GM18858 (cell line): ENCODE results near the gene STK33.

ENCODE experiments used
- ATAC-seq: cut with Tn5 transposase; IDR thresholded peaks from one replicate; pipeline ENCODE4 v1.9.1; 2021; ENCODE audit not compliant: unreplicated experiment

Gene STK33

DNA sequence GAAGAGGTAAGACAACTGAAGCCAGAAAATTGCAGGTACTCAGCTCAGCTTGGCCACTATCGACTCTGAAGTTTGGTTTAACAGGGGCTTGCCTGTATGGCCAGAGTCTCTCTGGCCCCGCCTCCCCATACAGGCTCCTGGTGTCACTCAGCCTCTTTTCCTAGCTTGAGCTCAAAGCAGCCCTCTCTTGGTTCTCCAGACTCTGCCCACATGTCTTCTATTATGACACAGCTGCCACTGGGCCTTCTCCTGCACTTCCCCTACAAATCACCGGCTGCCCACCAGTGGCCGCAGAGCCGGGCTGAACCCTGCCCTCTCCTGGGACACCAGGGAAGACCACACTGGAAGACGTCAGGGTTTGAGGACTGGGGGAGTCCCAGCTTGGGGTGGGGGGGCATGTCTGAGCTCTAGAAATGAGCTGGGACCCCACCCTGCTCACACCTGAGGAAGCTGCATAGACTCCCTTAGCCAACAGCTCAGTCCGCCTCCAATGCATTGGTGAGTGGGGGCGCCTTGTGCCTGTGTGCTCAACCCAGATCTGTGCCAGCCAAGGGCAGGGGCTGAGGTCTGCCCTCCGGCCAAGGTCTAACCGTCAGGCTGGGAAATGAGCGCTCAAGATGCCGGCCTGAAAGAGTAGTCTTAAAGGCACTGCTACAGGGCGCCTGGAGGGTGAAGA, 236.0 kb downstream of the STK33 start:
- no peak for ATAC-seq

DNA sequence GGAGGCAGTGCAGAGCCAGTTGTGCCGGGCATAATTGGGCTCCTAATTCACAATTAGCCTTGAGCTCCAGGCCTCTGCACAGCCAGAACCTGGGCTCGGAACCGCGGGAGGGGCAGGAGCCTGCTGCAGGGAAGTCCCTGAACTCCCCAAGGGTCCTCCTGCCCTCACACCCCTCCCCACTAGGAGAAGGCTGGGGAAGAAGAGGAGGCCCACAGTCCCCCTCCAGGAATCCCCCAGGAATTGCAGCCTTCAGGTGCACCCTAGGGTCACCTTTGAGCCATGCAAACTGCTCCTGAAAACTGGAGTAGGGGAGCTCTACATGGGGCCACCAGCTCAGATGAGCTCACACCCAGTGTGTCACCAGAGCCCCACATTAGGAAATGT, 236.5 kb downstream of the STK33 start:
- no peak for ATAC-seq

DNA sequence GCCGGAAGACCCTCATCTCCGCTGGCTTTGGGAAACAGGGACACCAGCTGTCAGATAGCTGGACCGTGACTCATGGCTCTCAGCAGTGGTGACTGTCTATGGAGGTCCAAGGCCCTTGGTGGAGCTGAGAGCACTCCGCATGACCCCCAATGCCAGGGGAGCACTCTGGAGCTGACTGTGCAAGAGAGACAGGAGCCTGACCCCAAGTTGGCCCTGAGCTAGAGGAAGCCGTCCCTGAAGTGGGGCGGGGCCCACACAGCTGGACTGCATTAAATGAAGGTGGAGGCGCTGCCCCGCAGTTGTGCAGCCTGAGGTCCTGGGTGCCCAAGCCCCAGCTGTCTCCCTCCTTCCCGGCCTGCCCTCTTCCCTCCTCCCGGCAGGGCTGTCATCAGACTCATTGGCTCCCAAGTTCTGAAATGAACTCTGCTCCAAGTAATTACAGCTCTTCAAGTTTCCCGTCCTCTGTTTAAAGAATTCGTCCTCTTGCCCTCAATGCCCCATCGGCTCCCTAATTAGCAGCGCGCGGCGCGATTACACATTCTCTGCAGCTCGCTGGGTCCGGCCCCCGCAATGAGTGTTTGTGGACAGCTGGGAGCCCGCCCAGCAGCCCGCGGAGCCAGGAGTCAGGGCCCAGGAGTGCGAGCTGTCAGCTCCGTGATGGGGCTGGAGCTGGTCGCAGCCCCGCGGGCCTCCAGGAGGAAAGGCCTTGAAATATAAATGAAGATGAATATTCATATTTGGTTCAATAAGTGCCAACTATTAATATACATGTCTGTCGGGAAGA, 237.1 kb downstream of the STK33 start:
- no peak for ATAC-seq

DNA sequence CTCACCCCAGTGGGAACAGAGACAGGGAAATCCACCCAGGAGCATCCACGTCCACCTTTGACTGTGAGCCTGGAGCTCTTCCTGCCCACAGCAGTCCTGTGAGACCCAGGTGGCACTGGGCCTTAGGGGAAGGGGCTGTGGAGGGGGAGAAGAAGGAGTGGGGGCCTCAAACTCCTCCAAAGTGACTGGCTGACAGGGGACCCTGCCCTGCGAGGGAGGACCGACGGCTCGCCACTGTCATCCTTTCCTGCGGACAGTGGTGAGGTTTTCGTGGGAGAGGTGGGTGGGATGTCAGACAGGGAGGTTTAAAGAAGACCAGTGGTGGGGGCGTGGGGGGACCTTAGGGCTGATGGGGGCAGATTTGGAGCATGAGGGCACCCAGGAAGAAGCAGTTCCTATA, 237.8 kb downstream of the STK33 start:
- ATAC-seq, result no peak

DNA sequence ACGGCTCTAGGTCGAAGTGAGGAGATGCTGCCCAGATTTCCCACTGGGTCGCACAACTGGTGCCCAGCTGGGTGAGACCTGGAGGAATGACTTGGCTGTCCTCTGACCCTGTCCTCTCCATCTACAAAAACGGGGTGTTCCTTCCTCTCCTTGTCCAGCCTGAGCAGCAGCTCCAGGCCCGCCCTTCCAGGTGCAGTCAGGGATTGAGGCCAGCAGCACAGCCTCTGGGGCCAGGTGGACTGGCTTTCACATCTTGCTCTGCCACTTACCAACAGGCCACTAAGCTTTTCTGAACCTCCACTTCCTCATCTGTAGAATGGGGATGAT, 238.6 kb downstream of the STK33 start:
- ATAC-seq, result no peak

DNA sequence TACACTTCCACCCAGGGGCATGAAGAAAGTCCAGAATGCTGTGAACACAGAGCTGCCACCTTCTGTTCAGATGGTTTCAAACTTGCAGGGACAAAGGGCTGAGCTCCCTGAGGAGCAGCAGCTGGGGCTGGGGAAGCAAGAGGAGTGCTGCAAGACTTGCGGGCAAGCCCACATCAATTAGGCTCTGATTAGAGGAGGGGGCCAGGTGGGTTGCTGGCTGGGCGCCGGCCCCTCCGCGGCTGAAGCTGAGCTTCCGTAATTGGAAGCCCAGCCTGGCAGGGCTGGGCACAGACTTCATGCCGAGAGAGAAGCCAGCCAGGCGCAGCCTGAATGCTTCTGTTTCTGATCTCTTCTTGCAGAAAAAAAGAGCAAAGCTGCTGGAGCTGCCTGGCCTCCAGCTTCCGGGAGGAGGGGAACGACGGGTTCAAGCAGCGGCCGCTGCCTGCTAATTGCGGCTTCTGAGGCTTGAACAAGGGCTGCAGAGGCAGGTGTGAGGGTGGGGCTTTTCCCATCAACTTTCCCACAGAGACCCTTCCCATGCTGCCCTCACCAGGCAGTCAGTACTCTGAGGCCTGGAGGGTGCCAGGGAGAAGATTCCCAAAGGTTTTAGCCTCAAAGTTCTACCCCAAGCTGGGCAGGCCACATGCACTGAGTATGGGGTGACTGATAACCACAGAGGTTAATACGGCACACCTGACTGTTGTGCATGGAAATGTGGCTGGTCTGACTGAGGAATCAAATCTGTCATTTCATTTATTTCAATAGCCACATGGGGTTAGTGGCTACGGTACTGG, 239.2 kb downstream of the STK33 start:
- no peak for ATAC-seq

DNA sequence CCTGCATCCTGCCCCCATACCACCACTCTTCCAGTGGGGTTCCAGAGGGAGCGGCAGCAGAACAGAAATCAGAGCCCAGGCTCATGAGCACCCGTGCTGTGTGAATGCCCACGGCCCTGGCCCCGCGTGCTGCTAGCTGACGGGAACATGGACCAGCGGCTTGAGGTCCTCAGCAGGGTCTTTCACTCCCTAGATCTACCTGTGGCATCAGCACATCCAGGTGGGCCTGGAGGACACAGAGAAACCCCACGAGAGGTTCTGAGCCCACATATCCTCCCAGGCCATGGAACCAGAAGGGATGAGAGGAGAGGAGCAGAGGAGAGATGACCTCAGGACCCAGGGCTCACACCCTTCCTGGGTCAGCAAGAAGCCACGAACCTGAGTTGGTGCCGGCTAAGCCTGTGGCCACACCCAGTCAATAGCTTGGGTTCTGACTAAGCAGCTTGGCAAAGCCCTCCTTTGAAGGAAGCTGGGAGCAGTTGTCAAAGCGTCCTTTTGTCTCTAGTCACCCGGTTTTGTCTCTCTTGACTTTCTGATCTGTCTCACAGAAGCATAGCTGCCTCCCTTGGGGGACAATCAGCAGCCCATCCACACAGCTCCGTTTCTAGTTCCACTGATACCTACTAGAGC, 241.0 kb downstream of the STK33 start:
- no peak for ATAC-seq

DNA sequence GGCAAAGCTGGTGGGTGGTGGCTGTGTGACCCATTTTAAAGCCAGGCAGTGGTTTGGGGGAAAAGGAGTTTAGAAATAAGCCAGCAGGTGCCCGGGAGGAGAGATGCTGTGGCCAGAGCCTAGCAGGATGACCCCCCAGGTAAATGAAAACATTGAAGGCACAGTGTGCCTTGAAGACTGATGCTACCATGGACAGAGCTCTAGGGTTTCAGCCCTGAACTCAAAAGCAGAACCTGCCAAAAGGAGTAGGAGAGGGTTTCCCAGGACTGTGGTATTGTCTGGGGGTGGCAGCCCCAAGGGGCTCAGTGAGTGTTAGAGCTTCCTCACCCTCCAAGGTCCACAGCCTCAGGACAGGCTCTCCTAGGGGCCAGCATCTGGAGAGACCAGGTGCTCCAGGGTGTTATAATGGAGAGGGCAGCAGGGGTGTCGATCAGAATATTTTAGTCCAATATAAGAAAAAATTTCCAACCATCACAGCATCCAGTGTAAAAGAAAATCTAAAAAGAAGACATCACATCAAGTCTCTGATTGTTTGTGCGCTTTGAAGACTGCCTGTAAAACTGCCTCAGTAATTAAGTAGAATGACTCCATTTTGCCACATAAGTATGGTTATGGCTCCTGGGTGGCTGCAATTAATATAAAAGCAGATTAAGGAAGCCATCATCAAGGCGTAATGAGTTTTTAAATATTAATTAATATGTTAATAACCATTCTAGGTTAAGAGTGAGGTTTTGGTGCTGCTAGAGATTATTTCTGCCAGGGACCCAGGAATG, 241.7 kb downstream of the STK33 start:
- ATAC-seq, result no peak

DNA sequence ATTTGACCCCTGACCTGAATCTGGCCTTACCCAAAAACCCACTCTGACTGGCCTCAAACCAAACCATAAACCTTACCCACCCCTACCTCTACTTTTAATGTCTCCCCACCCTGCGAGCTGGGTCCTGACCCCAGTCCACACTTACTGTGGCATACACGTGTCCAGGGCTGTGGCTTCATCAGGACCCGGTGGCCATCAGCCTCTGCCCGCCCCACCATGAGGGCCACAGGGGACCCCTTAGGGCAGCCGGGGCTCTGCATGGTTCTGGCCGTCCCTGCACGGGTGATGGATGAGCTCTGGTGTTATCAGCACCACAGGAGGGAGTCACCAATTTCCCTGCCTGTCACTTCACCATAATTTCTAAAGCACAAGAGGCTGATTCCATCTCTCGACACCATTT, 242.8 kb downstream of the STK33 start:
- no peak for ATAC-seq

- no peak for ATAC-seq
Measured at GRCh38 chr11:8347978-8348377, 246.1 kb downstream of the STK33 start.

GRCh38 chr11:8346157-8346755, 247.8 kb downstream of the STK33 start:
- ATAC-seq, result no peak

DNA sequence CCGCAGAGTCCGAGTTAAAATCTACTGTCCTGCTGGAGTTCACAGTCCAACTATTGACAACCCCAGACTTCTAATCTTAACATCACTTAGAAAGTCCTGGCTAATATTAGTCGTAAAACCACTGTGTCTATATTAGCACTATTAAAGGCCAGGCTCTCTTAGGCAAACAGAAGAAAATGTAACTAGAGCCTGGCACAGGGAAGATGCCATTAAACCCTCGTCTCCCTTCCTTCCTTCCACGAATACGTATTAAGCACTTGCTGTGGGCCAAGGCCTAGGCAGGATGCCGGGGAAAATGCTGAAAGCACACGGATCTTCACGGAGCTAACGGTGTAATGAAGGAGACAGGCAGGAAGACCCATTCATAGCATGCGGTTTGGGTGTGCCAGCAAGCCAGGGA, 248.8 kb downstream of the STK33 start:
- no peak for ATAC-seq

- ATAC-seq, result no peak
Measured at GRCh38 chr11:8344346-8344745, 249.7 kb downstream of the STK33 start.

DNA sequence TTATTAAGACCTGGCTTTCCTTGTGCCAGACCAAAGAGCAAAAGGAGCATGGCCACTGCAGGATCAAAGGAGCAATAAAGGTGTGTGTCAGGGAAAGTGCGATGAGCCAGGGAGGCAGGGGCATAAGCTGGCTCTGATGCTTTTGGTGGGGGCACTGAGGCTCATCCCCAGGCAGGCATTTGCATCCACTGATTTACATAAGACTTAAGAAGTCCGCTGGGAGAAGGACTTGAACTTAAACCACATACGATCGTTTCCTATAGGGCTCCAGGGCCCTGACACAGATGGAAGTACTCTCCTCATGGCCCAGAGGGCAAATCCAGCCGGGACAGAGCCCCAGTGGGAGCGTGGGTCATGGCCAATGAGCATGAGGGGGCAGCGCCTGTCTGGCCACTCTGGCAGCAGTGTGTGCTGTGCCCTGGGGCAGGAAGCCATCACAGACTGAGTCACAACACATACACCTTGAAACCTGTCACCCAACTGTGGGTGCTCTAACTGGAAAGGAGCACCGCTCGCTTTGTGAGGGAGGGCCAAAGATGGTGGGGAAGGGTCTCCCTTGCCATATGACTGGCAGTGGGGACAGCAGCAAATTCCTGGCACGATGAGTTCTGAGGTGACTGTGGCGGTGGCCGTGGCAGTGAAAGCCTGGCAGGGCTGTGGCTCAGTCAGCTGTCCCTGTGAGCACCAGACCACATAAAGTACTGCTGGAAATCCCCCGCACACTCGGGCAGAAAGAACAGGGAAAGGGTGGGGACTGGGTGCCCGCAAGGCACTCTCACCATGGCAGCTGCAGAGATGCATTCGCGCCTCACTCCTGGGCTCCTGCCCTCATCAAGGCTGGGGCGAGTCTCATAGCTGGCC, 251.0 kb downstream of the STK33 start:
- ATAC-seq, result peak; percentile 61

- no peak for ATAC-seq
Measured at GRCh38 chr11:8341996-8342395, 252.0 kb downstream of the STK33 start.
